A549 (cell line): ENCODE data around the gene GATB. TPM values are rescaled to one million over a fixed set of nuclear protein-coding genes. Genes with fewer than 3 reads are reported as not detected.

Source experiments
- ATAC-seq, 2 experiments: fragments of 200-7000 bp in 1 of 2; fragments of >200 bp in 1 of 2; cut with Nextera tagmentation in 1 of 2; cut with Tn5 transposase in 1 of 2; 3 replicates each; pipeline versions ENCODE4 v1.8.0 to v1.9.1; 2018 to 2020; ENCODE audit warnings: mild to moderate bottlenecking in 1 of 2, moderate library complexity in 1 of 2
- CTCF ChIA-PET: fragments of 300-600 bp; sonication (Branson Sonifier 250); formaldehyde crosslinking; extraction: SDS; loops from one replicate; lab custom pipeline; 2021; ENCODE audit warnings: antibody characterized with exemption, inconsistent platforms; lab: Yijun Ruan, JAX
- POLR2A ChIA-PET: fragments of 350-600 bp; formaldehyde crosslinking; extraction: SDS; loops from one replicate; lab custom pipeline; 2021; ENCODE audit warnings: antibody characterized with exemption, inconsistent platforms; lab: Yijun Ruan, JAX
- DNase-seq, 2 experiments: peaks; one replicate each; pipeline versions ENCODE4 v3.0.0 to v3.0.0-alpha.2; 2011 to 2016; ENCODE audit warnings: low read depth in 1 of 2, low spot score in 1 of 2
- FAIRE-seq: peaks from 2 replicates; lab custom pipeline; 2011; peaks lifted over from hg19 to GRCh38; lab: Jason Lieb, UNC
- H3K27ac ChIP-seq, 2 experiments: fragments of >200 bp; sonication (Bioruptor Twin); formaldehyde crosslinking; 3 replicates each; pipeline ENCODE4 v1.5.1; 2016 to 2017
- H3K4me1 ChIP-seq: fragments of >200 bp; sonication (Bioruptor Twin); formaldehyde crosslinking; 3 replicates; pipeline ENCODE4 v1.6.1; 2016
- H3K4me2 ChIP-seq: fragments of >200 bp; sonication (Bioruptor Twin); formaldehyde crosslinking; 3 replicates; pipeline ENCODE4 v1.6.1; 2016
- H3K4me3 ChIP-seq: fragments of >200 bp; sonication (Bioruptor Twin); formaldehyde crosslinking; 3 replicates; pipeline ENCODE4 v1.5.1; 2016
- H3K9me3 ChIP-seq: fragments of >200 bp; sonication (Bioruptor Twin); formaldehyde crosslinking; 3 replicates; pipeline ENCODE4 v1.6.1; 2016
- BHLHE40 ChIP-seq: IDR thresholded peaks from 2 replicates; pipeline ENCODE4 v1.6.1; 2012; ENCODE audit warnings: low read depth, low read length, inconsistent platforms
- CBX2 ChIP-seq: fragments of 200-600 bp; sonication (generic); IDR thresholded peaks from 2 replicates; pipeline ENCODE4 v1.6.1; 2016; ENCODE audit warnings: low read depth, mild to moderate bottlenecking, borderline replicate concordance
- CHD2 ChIP-seq: fragments of 150-350 bp; IDR thresholded peaks from 2 replicates; pipeline ENCODE4 v1.6.1; 2014; ENCODE audit warnings: low read length; ENCODE audit not compliant: partially characterized antibody
- ELK1 ChIP-seq: fragments of 150-350 bp; IDR thresholded peaks from 2 replicates; pipeline ENCODE4 v1.6.1; 2014; ENCODE audit warnings: low read depth, mild to moderate bottlenecking, low read length
- GATA3 ChIP-seq: IDR thresholded peaks from 2 replicates; pipeline ENCODE4 v1.6.1; 2012; ENCODE audit warnings: borderline replicate concordance
- HES2 ChIP-seq: fragments of >200 bp; sonication (Bioruptor Twin); formaldehyde crosslinking; IDR thresholded peaks from 2 replicates; pipeline ENCODE4 v1.6.1; 2016
- HOXB13 ChIP-seq: fragments of 250-450 bp; sonication (Bioruptor Pico); IDR thresholded peaks from 2 replicates; pipeline ENCODE4 v1.5.0; 2020; ENCODE audit warnings: low read depth, mild to moderate bottlenecking, moderate library complexity
- KDM1A ChIP-seq: fragments of 200-600 bp; sonication (generic); IDR thresholded peaks from 2 replicates; pipeline ENCODE4 v1.6.1; 2016; ENCODE audit warnings: low read depth, mild to moderate bottlenecking
- MAFK ChIP-seq: fragments of 450-650 bp; IDR thresholded peaks from 2 replicates; pipeline ENCODE4 v1.6.1; 2014; ENCODE audit not compliant: partially characterized antibody
- MAZ ChIP-seq: fragments of 150-350 bp; IDR thresholded peaks from 2 replicates; pipeline ENCODE4 v1.6.1; 2014; ENCODE audit warnings: antibody characterized with exemption, low read depth, low read length, borderline replicate concordance
- MYC ChIP-seq: IDR thresholded peaks from 2 replicates; pipeline ENCODE4 v1.6.1; 2012; ENCODE audit warnings: mild to moderate bottlenecking, inconsistent platforms, low read length, improper control_type of control experiment, borderline replicate concordance
- POLR2AphosphoS2 ChIP-seq: conservative IDR thresholded peaks from 2 replicates; pipeline ENCODE4 v1.6.1; 2012; ENCODE audit warnings: low read length, improper control_type of control experiment, inconsistent platforms
- RAD21 ChIP-seq, 2 experiments: fragments of >200 bp in 1 of 2; sonication (Bioruptor Twin) in 1 of 2; formaldehyde crosslinking in 1 of 2; IDR thresholded peaks in 1 of 2; conservative IDR thresholded peaks in 1 of 2; 2 replicates in 1 of 2; 3 replicates in 1 of 2; pipeline ENCODE4 v1.6.1; 2012 to 2018; ENCODE audit warnings: inconsistent platforms in 1 of 2
- RCOR1 ChIP-seq: fragments of 150-350 bp; IDR thresholded peaks from 2 replicates; pipeline ENCODE4 v1.6.1; 2014; ENCODE audit warnings: antibody characterized with exemption, low read length, low read depth
- REST ChIP-seq: fragments of 200-600 bp; sonication (generic); IDR thresholded peaks from 2 replicates; pipeline ENCODE4 v1.6.1; 2016; ENCODE audit warnings: antibody characterized with exemption, mild to moderate bottlenecking, moderate library complexity
- RFX5 ChIP-seq: fragments of 450-650 bp; IDR thresholded peaks from 2 replicates; pipeline ENCODE4 v1.7.1; 2014; ENCODE audit warnings: antibody characterized with exemption, mild to moderate bottlenecking, moderate library complexity
- TP53 ChIP-seq: fragments of 250-450 bp; sonication (Bioruptor Pico); IDR thresholded peaks from 2 replicates; pipeline ENCODE4 v1.5.0; 2021; ENCODE audit warnings: mild to moderate bottlenecking, moderate library complexity
- ZC3H11A ChIP-seq: fragments of 450-650 bp; IDR thresholded peaks from 2 replicates; pipeline ENCODE4 v1.6.1; 2014; ENCODE audit warnings: antibody characterized with exemption, mild to moderate bottlenecking
- WGBS: methylation state at CpG from one replicate; pipeline ENCODE4 v1.1.6; 2017; ENCODE audit errors: missing lambda C conversion rate; 5-methylcytosine and 5-hydroxymethylcytosine counted together
- polyA plus RNA-seq, 4 experiments: library from polyadenylated mRNA; depleted of rRNA in 3 of 4; stranded (reverse); fragments of >200 nt; fragmentation: RNase III in 1 of 4; extraction: RNeasy Plus Mini Kit Qiagen cat#74134 plus additional on column Dnase treatment in 1 of 4; gene quantifications; 2 replicates in 3 of 4; 3 replicates in 1 of 4; pipeline ENCODE4 v1.2.3, GENCODE V29; 2011 to 2017
- TF ChIP-seq, protein P1 (sequence below): fragments of >200 bp; sonication (Bioruptor Twin); formaldehyde crosslinking; IDR thresholded peaks from 3 replicates; pipeline ENCODE4 v1.5.1; 2016
- TF ChIP-seq, protein P2 (sequence below): IDR thresholded peaks from 2 replicates; pipeline ENCODE4 v1.6.1; 2012
- TF ChIP-seq, protein P3 (sequence below): fragments of 250-450 bp; sonication (Bioruptor Pico); IDR thresholded peaks from 2 replicates; pipeline ENCODE4 v1.5.0; 2020; ENCODE audit warnings: low read depth, mild to moderate bottlenecking, moderate library complexity

The GATB gene
- polyA plus RNA-seq, 2 of the 4 experiments (the other 2 are of a cell fraction): 12.1 to 17.8 TPM

GRCh38 chr4:151646322-151646721 lies 114.5 kb downstream of the GATB start:
- H3K4me3 ChIP-seq: no peak overlapping the region
- H3K9me3 ChIP-seq: no peaks in the 10 kb centered on the region
- no peak overlapping the region for H3K4me2 ChIP-seq
- ATAC-seq (peak in 1 of 2 experiments; percentile 40; a peak in 1 of 6 replicates), DNase-seq (no peak), FAIRE-seq (no peak)
- H3K27ac ChIP-seq: no peak overlapping the region
- WGBS: 65% methylated on average over 5 of the region's 5 CpGs
- CTCF ChIA-PET: no interaction called here
- H3K4me1 ChIP-seq: 0 out of 3 replicates have a peak, but pooled peaks cover 1% of the 10 kb centered on the region
- POLR2A ChIA-PET: no interaction called here
- TF ChIP-seq CBX2 (no peak), MAZ (no peak), ZC3H11A (no peak), RAD21 (conservative IDR thresholded peaks at IDR 0.05 in 1 of 2, IDR thresholded peaks at IDR 0.05 in 1 of 2) (no peak), MAFK (no peak), MYC (no peak), TP53 (no peak), HES2 (no peak), CHD2 (no peak)

DNA sequence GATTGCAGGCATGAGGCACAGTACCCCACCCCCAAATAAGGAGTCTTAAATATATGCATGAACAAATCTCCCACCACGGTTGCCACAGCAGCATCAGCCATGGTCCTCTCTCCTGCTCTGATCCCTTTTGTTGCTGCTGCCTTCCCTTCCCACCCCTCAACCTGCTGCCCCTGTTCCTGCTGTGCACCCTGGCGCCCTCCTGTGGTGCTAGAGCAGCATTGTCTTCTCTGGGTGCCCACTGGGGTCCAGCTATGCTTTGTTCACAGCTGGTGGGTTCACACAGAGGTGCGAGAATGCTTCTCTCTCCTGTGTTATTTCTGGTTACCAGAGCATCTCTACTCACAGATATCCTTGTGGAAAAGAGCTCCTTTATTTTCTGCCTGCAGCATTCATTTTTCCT lies 116.2 kb downstream of the GATB start:
- no peak for TF ChIP-seq CHD2
- TF ChIP-seq, protein P1, sequence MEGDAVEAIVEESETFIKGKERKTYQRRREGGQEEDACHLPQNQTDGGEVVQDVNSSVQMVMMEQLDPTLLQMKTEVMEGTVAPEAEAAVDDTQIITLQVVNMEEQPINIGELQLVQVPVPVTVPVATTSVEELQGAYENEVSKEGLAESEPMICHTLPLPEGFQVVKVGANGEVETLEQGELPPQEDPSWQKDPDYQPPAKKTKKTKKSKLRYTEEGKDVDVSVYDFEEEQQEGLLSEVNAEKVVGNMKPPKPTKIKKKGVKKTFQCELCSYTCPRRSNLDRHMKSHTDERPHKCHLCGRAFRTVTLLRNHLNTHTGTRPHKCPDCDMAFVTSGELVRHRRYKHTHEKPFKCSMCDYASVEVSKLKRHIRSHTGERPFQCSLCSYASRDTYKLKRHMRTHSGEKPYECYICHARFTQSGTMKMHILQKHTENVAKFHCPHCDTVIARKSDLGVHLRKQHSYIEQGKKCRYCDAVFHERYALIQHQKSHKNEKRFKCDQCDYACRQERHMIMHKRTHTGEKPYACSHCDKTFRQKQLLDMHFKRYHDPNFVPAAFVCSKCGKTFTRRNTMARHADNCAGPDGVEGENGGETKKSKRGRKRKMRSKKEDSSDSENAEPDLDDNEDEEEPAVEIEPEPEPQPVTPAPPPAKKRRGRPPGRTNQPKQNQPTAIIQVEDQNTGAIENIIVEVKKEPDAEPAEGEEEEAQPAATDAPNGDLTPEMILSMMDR: 0 out of 3 replicates have a peak, but pooled peaks have one; percentile 9
- no peak for TF ChIP-seq RCOR1
- TF ChIP-seq KDM1A: no peak
- TF ChIP-seq BHLHE40: no peak
- no peak for TF ChIP-seq REST
- TF ChIP-seq, protein P2, sequence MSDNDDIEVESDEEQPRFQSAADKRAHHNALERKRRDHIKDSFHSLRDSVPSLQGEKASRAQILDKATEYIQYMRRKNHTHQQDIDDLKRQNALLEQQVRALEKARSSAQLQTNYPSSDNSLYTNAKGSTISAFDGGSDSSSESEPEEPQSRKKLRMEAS: no peak
- TF ChIP-seq, protein P3, sequence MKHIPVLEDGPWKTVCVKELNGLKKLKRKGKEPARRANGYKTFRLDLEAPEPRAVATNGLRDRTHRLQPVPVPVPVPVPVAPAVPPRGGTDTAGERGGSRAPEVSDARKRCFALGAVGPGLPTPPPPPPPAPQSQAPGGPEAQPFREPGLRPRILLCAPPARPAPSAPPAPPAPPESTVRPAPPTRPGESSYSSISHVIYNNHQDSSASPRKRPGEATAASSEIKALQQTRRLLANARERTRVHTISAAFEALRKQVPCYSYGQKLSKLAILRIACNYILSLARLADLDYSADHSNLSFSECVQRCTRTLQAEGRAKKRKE (CRISPR knock-in tag): no peak
- TF ChIP-seq RAD21 (conservative IDR thresholded peaks at IDR 0.05 in 1 of 2, IDR thresholded peaks at IDR 0.05 in 1 of 2): 0 out of 5 replicates have a peak, but pooled peaks of 1 of the 2 experiments have one; percentile 11
- no peak for TF ChIP-seq ELK1
- TF ChIP-seq HOXB13 (CRISPR knock-in tag): no peak
- TF ChIP-seq POLR2AphosphoS2: no peak
- no peak for TF ChIP-seq RFX5
- TF ChIP-seq GATA3: no peak
- TF ChIP-seq, all 56 proteins: peak for 2
- Histone ChIP-seq H3K4me3 (no peak overlapping the region), H3K27ac (no peak overlapping the region), H3K9me3 (no peaks in the 10 kb centered on the region), H3K4me1 (0 out of 3 replicates have a peak, but pooled peaks cover 4% of the 10 kb centered on the region), H3K4me2 (no peak overlapping the region)
- DNase-seq (peak in 1 of 2 experiments; percentile 6), FAIRE-seq (no peak), ATAC-seq (peak in 1 of 2 experiments; percentile 74; a peak in 3 of 6 replicates)
- CTCF ChIA-PET: interaction anchor here (1.4 kb wide), 1 partner anchor 24 kb away, joined by 3 read pairs; no protein-coding TSS in a partner anchor
- POLR2A ChIA-PET: no interaction called here
- 36% methylated on average over 3 of the region's 3 CpGs for WGBS
